ENCODE results near the gene TSPEAR.

TSPEAR gene

GRCh38 chr21:44549525-44550211 is 161.7 kb downstream of the TSPEAR start:
- no peak for DNase-seq (ENCODE audit: low read depth in 2 of 2)

GRCh38 chr21:44548922-44549321 is 162.4 kb downstream of the TSPEAR start:
- no peak for DNase-seq (ENCODE audit: low read depth in 2 of 2)

GRCh38 chr21:44548381-44548780 is 163.0 kb downstream of the TSPEAR start:
- DNase-seq (ENCODE audit: low read depth in 2 of 2): no peak

GRCh38 chr21:44547656-44548331 is 163.6 kb downstream of the TSPEAR start:
- DNase-seq (ENCODE audit: low read depth in 2 of 2): no peak

GRCh38 chr21:44544566-44544965 is 166.8 kb downstream of the TSPEAR start:
- DNase-seq (ENCODE audit: low read depth in 2 of 2): no peak

GRCh38 chr21:44542716-44543115 is 168.7 kb downstream of the TSPEAR start:
- DNase-seq (ENCODE audit: low read depth in 2 of 2): no peak

GRCh38 chr21:44540741-44541288 is 170.6 kb downstream of the TSPEAR start:
- DNase-seq (ENCODE audit: low read depth in 2 of 2): no peak

- no peak for DNase-seq (ENCODE audit: low read depth in 2 of 2)
Observed at GRCh38 chr21:44539991-44540666, 171.2 kb downstream of the TSPEAR start, which contains the start of gene KRTAP10-1. TSS of gene KRTAP10-1 (minus strand) at chr21:44540195. CDS start at chr21:44540150, 45 bp downstream.

GRCh38 chr21:44539046-44539445 is 172.3 kb downstream of the TSPEAR start:
- no peak for DNase-seq (ENCODE audit: low read depth in 2 of 2)

- no peak for DNase-seq (ENCODE audit: low read depth in 2 of 2)
Observed at GRCh38 chr21:44537930-44538911, 173.2 kb downstream of the TSPEAR start.

GRCh38 chr21:44535963-44536362 is 175.4 kb downstream of the TSPEAR start:
- no peak for DNase-seq (ENCODE audit: low read depth in 2 of 2)

- DNase-seq (ENCODE audit: low read depth in 2 of 2): no peak
Observed at GRCh38 chr21:44534688-44535087, 176.7 kb downstream of the TSPEAR start.

GRCh38 chr21:44533891-44534627 is 177.3 kb downstream of the TSPEAR start:
- no peak for DNase-seq (ENCODE audit: low read depth in 2 of 2)

GRCh38 chr21:44533121-44533890 is 178.1 kb downstream of the TSPEAR start:
- no peak for DNase-seq (ENCODE audit: low read depth in 2 of 2)

- DNase-seq (ENCODE audit: low read depth in 2 of 2): no peak
Observed at GRCh38 chr21:44532712-44533111, 178.7 kb downstream of the TSPEAR start.

- no peak for DNase-seq (ENCODE audit: low read depth in 2 of 2)
Observed at GRCh38 chr21:44531606-44532564, 179.5 kb downstream of the TSPEAR start.

GRCh38 chr21:44530903-44531605 is 180.3 kb downstream of the TSPEAR start:
- no peak for DNase-seq (ENCODE audit: low read depth in 2 of 2)

All from stimulated activated CD8-positive, alpha-beta memory T cell treated with anti-CD3 and anti-CD28 coated beads, Interleukin-2, amount 100 ng/mL, for 48 hours (primary cell).